Adrenal gland (tissue), 12 donors: ENCODE results near the gene SRM. TPM values are rescaled to one million over a fixed set of nuclear protein-coding genes. Genes with fewer than 3 reads are reported as not detected.

Experiments used
- DNase-seq, 7 donors: peaks; one replicate each; pipeline ENCODE4 v3.0.0-alpha.2; 2019 to 2020
- H3K27ac ChIP-seq, 5 donors: fragments of 200-600 bp; sonication (generic) in 4 of 5; 1 replicate in 3 of 5; 2 replicates in 2 of 5; pipeline versions ENCODE4 v1.5.1 to v1.8.0; 2016 to 2020; ENCODE audit warnings: mild to moderate bottlenecking in 1 of 5
- H3K27me3 ChIP-seq: fragments of 200-600 bp; 2 replicates; pipeline ENCODE4 v1.8.0; 2021
- H3K36me3 ChIP-seq, 2 donors: fragments of 200-600 bp; replicated peaks in 1 of 2; 1 replicate in 1 of 2; 2 replicates in 1 of 2; pipeline versions ENCODE4 v1.5.1 to v1.8.0; 2018 to 2022
- H3K4me1 ChIP-seq, 2 donors: fragments of 200-600 bp; replicated peaks in 1 of 2; 1 replicate in 1 of 2; 2 replicates in 1 of 2; pipeline versions ENCODE4 v1.5.1 to v1.8.0; 2018 to 2021
- H3K4me3 ChIP-seq, 4 donors: fragments of 200-600 bp; sonication (generic) in 3 of 4; one replicate each; pipeline ENCODE4 v1.5.1; 2016 to 2018
- H3K9me3 ChIP-seq, 3 donors: fragments of 200-600 bp; sonication (generic) in 1 of 3; replicated peaks in 1 of 3; 1 replicate in 2 of 3; 2 replicates in 1 of 3; pipeline versions ENCODE4 v1.5.1 to v1.8.0; 2016 to 2021
- POLR2A ChIP-seq, 2 donors: fragments of 450-650 bp; IDR thresholded peaks; one replicate each; pipeline ENCODE4 v1.6.1; 2017; ENCODE audit warnings: antibody characterized with exemption in 2 of 2, mild to moderate bottlenecking in 2 of 2, moderate library complexity in 1 of 2
- WGBS, 4 donors: extraction: QIAGEN DNeasy Blood & Tissue Kit in 2 of 4; methylation state at CpG; one replicate each; pipeline versions ENCODE4 v1.1.5 to v1.1.7; 2013 to 2017; 5-methylcytosine and 5-hydroxymethylcytosine counted together
- intact Hi-C, 2 donors: fragments of 100-400 bp; cut with DNase I; formaldehyde crosslinking; loops; one replicate each; pipeline versions ENCODE4 v1.14.1 to v1.15.0; 2022 to 2023
- polyA plus RNA-seq, 3 donors: library from polyadenylated mRNA; stranded (reverse); fragments of 200-250 nt in 2 of 3; fragments of 350-450 nt in 1 of 3; fragmentation: Illumina TruSeq in 1 of 3; extraction: RNeasy Lipid Tissue Mini Kit (QIAGEN cat#74804) in 1 of 3; gene quantifications; one replicate each; pipeline ENCODE4 v1.2.3, GENCODE V29; 2013 to 2014
- total RNA-seq, 9 donors: library from RNA; depleted of rRNA in 4 of 9; stranded (reverse); fragments of >200 nt in 4 of 9; fragments of 120-200 nt in 1 of 9; fragmentation: NEBNext Ultra II Directional in 1 of 9; extraction: Animal tissue kit (Norgen Biotek cat#: 25700) in 1 of 9; gene quantifications; one replicate each; pipeline versions ENCODE4 v1.1.0 to v1.2.4, GENCODE V29; 2013 to 2023
- TF ChIP-seq, protein P1 (sequence below), 6 experiments: fragments of 450-650 bp in 4 of 6; fragments of 200-600 bp in 2 of 6; sonication (generic) in 1 of 6; IDR thresholded peaks; 1 replicate in 5 of 6; 2 replicates in 1 of 6; pipeline versions ENCODE4 v1.5.1 to v1.8.0; 2016 to 2021; ENCODE audit warnings: antibody characterized with exemption in 6 of 6, mild to moderate bottlenecking in 2 of 6, moderate library complexity in 1 of 6
- donor health status: healthy with polysubstance abuse.
- donor health status: Bipolar disorder and iron deficiency.
- donor health status: DM: yes; HTN: yes; CAD: no.
- donor health status: DM: no; HTN: no; CAD: no.
- donor health status: DM: no; HTN: no; CAD: no.
- donor health status: DM: yes; HTN: yes; CAD: no.

The SRM gene
- total and polyA plus RNA-seq, 12 donors: 14.9 to 243 (median 54.5) TPM

DNA sequence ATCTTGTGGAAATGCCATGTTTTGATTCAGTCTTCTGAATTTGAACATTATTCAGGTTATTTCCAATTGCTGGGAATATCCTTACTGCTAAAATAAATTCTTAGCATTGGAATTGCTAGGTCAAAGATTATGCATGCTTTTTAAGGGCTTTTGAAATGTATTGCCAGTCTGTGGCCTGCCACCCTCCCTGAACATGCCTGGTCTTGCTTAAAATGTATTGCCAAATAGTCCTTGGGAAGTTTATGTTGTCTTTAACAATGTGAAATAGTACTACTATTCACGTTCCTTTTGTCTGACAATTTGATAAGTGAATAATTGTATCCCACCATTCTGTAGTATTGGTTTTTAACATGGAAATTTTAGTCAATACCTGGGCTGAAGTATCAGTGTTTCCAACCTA is 33.8 kb downstream of the SRM start:
- H3K27ac ChIP-seq: no peak overlapping the region
- no peaks in the 10 kb centered on the region for H3K27me3 ChIP-seq
- intact Hi-C loops: no loop called here
- H3K9me3 ChIP-seq: no peaks in the 10 kb centered on the region
- H3K4me3 ChIP-seq: no peak overlapping the region
- no peaks in the 10 kb centered on the region for H3K4me1 ChIP-seq
- 39 to 62% (median 51%) methylated on average over 1 of the region's 1 CpG for WGBS, 4 donors
- H3K36me3 ChIP-seq: peaks cover 0 to 69% of the 10 kb centered on the region in 2 donors
- no peak for DNase-seq
- TF ChIP-seq, protein P1, sequence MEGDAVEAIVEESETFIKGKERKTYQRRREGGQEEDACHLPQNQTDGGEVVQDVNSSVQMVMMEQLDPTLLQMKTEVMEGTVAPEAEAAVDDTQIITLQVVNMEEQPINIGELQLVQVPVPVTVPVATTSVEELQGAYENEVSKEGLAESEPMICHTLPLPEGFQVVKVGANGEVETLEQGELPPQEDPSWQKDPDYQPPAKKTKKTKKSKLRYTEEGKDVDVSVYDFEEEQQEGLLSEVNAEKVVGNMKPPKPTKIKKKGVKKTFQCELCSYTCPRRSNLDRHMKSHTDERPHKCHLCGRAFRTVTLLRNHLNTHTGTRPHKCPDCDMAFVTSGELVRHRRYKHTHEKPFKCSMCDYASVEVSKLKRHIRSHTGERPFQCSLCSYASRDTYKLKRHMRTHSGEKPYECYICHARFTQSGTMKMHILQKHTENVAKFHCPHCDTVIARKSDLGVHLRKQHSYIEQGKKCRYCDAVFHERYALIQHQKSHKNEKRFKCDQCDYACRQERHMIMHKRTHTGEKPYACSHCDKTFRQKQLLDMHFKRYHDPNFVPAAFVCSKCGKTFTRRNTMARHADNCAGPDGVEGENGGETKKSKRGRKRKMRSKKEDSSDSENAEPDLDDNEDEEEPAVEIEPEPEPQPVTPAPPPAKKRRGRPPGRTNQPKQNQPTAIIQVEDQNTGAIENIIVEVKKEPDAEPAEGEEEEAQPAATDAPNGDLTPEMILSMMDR (IDR thresholded peaks at IDR 0.05): no peak

DNA sequence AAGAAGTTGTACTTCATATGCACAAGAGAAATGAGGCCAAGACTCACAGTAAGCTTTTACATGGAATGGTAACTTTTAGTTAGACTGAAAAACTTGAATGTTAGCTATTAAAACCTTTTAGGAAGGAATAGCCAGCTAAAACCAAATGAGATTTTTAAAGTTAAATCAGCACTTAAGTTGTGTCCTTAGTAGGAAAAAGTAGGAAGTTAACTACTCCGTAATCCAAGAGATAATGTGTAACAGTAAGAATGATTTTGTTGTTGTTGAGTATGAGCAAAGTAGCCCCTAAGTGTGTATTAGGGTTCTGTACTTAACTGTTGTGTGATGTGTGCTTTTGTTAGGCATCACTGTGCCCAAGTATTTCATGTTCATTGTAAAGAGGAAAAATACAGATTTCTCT is 34.2 kb downstream of the SRM start:
- H3K9me3 ChIP-seq: no peaks in the 10 kb centered on the region
- intact Hi-C loops: no loop called here
- 86 to 94% (median 90%) methylated on average over 1 of the region's 1 CpG for WGBS, 4 donors

DNA sequence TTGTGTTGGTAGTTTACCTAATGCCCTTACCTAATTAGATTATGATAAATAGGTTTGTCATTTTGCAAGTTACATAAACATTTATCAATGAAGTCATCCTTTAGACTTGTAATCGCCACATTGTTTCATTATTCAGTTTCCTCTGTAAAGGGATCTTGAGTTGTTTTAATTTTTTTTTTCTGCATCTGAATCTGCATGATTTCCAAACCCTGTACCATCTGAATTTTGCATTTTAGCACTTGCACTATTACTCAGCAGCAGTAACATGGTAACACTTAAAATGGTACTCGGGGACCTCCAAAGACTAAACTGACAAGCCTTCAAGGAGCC is 35.0 kb downstream of the SRM start:
- no peaks in the 10 kb centered on the region for H3K9me3 ChIP-seq
- peaks cover 0 to 73% of the 10 kb centered on the region in 2 donors for H3K36me3 ChIP-seq
- H3K4me1 ChIP-seq: no peaks in the 10 kb centered on the region
- DNase-seq: no peak
- TF ChIP-seq, protein P1 (IDR thresholded peaks at IDR 0.05): no peak
- no peak for TF ChIP-seq POLR2A (IDR thresholded peaks at IDR 0.05)
- 81 to 86% (median 84%) methylated on average over 2 of the region's 2 CpGs for WGBS, 4 donors
- intact Hi-C loops: no loop called here
- H3K4me3 ChIP-seq: no peak overlapping the region
- H3K27me3 ChIP-seq: no peaks in the 10 kb centered on the region
- no peak overlapping the region for H3K27ac ChIP-seq

More for the DNA sequence above, 34.2 kb downstream of the SRM start:
- H3K27me3 ChIP-seq: no peaks in the 10 kb centered on the region
- H3K4me3 ChIP-seq: no peak overlapping the region
- DNase-seq: no peak
- peaks cover 0 to 71% of the 10 kb centered on the region in 2 donors for H3K36me3 ChIP-seq
- TF ChIP-seq POLR2A (IDR thresholded peaks at IDR 0.05): no peak
- H3K4me1 ChIP-seq: no peaks in the 10 kb centered on the region
- no peak overlapping the region for H3K27ac ChIP-seq

DNA sequence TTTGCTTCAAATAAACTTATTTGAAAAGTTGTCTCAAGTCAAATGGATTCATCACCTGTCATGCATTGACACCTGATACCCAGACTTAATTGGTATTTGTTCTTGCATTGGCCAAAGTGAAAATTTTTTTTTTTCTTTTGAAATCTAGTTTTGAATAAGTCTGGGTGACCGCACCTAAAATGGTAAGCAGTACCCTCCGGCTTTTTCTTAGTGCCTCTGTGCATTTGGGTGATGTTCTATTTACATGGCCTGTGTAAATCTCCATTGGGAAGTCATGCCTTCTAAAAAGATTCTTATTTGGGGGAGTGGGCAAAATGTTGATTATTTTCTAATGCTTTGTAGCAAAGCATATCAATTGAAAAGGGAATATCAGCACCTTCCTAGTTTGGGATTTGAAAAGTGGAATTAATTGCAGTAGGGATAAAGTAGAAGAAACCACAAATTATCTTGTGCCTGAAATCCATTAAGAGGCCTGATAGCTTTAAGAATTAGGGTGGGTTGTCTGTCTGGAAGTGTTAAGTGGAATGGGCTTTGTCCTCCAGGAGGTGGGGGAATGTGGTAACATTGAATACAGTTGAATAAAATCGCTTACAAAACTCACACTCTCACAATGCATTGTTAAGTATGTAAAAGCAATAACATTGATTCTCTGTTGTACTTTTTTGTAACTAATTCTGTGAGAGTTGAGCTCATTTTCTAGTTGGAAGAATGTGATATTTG is 35.5 kb downstream of the SRM start:
- no peak for DNase-seq
- Histone ChIP-seq H3K27ac (no peak overlapping the region), H3K27me3 (no peaks in the 10 kb centered on the region), H3K9me3 (no peaks in the 10 kb centered on the region), H3K4me3 (no peak overlapping the region), H3K36me3 (peaks cover 0 to 77% of the 10 kb centered on the region in 2 donors), H3K4me1 (no peaks in the 10 kb centered on the region)
- no peak for TF ChIP-seq POLR2A (IDR thresholded peaks at IDR 0.05)
- TF ChIP-seq, protein P1 (IDR thresholded peaks at IDR 0.05): no peak
- WGBS, 4 donors: 85 to 95% (median 93%) methylated on average over 3 of the region's 3 CpGs
- intact Hi-C loops: no loop called here

DNA sequence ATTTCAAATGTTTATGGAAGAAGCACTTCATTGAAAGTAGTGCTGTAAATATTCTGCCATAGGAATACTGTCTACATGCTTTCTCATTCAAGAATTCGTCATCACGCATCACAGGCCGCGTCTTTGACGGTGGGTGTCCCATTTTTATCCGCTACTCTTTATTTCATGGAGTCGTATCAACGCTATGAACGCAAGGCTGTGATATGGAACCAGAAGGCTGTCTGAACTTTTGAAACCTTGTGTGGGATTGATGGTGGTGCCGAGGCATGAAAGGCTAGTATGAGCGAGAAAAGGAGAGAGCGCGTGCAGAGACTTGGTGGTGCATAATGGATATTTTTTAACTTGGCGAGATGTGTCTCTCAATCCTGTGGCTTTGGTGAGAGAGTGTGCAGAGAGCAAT is 36.6 kb downstream of the SRM start:
- Histone ChIP-seq H3K36me3 (peaks cover 0 to 88% of the 10 kb centered on the region in 2 donors), H3K9me3 (no peaks in the 10 kb centered on the region), H3K4me1 (no peaks in the 10 kb centered on the region), H3K4me3 (no peak overlapping the region), H3K27me3 (no peaks in the 10 kb centered on the region), H3K27ac (no peak overlapping the region)
- 91 to 95% (median 94%) methylated on average over 14 of the region's 14 CpGs for WGBS, 4 donors
- TF ChIP-seq, protein P1 (IDR thresholded peaks at IDR 0.05): no peak
- no peak for TF ChIP-seq POLR2A (IDR thresholded peaks at IDR 0.05)
- intact Hi-C loops: no loop called here
- DNase-seq: no peak
